NCI-H460 (cell line): ENCODE measurements around the gene PML. TPM values are rescaled to one million over a fixed set of nuclear protein-coding genes. Genes with fewer than 3 reads are reported as not detected.
"Not testable (repeated sequence)": the region's sequence is repeated elsewhere in the genome, so short reads cannot be mapped to it uniquely, and the experiment has no call there.

ENCODE experiments used
- DNase-seq: peaks from one replicate; pipeline ENCODE4 v3.0.0-alpha.2; 2016; ENCODE audit warnings: low read depth; ENCODE audit errors: extremely low read depth
- total RNA-seq: library from RNA; depleted of rRNA; stranded (reverse); fragments of >200 nt; shearing (Covaris generic); gene quantifications from 2 replicates; pipeline ENCODE4 v1.2.3, GENCODE V29; 2014

The PML gene
- total RNA-seq, 1 experiment from 2014 or later = 10.1 TPM

DNA sequence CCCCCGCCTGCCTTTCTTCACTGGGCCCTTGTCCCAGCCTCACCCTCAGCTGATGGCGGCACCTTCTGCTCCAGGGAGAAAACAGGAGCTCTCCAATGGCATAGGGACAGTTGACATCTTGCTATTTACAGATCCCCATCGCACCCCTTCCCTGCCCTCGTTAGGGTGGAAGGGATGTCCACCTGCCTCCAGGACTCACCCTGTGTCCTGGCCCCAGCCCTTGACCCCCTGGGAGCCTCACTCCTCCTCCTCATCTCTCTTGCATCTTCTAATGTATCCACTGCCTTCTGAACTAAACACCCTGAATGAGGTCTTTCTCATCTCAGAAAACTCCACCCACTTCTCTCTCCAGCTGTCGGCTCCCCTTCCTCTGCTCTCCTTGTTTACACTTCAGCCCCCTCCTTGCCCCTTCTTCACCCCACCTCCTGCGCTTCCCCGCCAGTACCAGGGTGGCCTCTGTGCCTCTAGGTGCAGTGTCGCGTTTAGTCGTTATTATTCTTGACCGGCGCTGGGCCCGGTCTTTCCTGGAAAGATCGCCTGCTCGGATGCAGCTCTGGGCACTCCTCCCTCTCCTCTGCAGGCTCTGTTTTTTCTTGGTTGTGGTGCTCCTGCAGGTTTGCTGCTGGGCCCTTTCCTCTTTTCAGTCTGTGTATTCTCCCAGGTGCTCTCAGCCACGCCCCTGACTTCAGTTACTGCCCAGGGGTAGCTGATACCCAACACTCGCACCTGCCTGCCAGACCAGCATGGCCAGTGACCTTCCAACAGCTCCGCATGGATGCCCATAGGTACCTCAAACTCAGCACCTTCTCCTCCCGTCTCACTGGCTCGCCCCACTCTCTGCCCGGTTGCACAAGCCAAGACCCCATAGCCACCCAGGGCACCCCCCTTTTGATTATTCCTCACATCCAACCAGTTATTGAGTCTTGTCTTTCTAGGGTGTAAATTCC lies 42.9 kb downstream of the PML start:
- no peak for DNase-seq

DNA sequence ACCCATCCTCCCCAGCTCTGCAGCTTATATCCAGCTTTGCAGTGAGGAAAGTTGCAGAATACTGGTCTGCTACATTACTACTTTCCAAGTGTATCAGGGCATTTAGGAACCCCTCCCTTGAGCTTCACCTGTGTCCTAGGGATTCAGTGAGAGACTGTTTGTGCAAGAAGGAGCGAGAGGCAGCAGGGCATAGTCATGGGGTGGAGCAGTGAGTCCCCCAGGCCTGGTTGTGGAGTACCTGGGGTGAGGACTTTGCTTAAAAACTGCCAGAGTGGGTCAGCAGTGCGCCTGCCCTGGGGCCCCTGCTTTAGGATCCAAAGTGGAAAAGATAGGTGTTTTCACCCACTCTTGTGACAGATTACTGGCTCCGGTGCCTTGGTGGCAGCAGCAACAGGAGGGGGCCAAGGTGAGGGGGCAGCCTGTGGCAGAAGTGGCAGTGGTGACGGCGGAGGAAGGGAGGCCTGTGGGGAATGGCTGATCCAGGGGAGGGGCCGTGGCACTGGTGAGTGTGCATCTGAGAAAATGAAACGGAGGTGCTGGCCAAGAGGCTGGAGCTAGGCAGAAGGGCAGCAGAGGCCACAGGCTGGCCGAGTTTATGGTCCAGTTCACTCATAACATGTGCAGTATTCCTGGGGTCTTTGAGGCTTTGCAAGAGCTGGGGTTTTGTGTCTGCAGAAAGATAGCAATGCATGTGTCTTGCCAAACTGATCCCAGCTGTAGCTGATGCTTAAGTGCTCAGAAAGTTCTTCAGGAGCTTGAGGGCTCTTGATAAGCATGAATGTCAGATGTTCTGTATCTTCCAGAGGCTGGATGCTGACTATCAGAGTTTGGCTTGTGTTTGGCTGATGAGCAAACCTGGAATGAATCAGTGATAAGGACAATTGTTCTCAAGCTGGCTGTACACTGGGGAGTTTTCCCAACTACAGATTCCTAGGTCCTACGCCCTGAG lies 44.5 kb downstream of the PML start:
- DNase-seq = no peak

DNA sequence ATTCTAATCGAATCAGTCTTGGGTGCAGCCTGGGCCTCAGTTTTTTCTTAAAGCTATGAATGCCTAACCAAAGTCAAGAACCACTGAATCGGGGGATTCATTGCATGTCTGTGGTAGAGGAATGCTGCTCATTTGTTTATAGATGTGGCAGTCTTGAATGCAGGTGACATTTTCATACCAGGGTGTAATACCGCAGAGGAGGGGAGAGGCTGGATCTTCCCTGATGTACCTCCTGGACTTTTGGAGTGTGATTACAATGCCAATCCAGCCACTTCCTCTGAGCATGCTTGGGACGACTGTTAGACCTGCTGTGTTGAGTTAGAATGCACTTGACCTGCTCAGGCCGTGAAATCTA lies 45.1 kb downstream of the PML start:
- DNase-seq = no peak

DNA sequence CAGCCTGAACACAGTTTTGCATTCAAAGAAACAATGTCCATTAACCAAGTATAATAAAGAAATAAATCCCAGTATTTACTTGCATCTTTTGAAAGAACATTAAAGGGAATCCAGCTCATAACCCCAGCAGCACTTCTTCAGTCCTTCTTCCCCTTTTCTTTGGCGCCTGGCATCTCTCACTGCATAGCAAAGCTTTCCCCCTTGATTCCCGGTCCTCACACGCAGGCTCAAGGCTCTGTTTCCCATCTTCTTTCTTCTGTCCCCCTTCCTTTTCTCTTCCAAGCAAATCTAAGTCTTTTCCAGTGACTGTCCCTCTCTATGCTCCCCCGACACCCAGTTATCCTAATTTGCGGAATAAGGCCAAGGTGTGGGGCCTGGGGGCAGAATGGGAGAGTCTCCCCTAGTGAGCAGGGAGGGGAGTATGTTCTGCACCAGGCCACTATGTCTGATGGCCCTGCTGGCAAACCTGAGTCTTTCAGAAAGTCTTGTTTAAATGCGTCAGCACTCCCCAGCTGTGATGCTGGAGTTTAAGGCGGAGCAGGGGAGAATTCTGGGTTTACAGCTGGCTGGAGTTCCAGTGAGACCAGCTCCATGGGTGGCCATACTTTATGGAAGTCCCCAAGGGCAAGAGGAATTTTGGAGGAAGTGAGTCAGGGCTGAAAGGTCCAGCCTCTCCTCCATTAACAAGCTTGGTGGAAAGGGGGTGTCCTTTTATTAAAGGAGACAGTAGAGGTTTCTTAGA lies 45.8 kb downstream of the PML start:
- DNase-seq = no peak

DNA sequence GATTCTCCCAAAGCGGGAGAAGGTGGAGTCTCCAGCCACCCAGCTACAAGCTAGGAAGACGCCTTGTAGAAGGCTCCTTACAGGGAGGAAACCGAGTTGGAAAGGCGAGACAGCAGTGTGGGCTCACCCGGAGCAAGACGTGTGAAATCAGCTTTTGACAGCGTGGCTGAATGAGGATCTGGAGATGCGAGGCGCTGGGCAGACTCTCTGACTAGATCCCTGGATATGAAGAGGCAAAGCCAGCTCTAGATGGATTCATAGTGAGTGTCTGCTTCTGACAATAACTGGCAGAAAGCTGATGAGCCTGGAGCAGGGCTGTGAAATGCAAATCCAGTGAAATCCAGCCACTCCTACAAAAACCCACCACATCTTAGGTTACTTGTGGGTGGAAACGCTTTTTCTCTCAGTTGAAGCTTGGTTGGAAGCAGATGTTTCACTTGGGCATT lies 46.8 kb downstream of the PML start:
- no peak for DNase-seq

DNA sequence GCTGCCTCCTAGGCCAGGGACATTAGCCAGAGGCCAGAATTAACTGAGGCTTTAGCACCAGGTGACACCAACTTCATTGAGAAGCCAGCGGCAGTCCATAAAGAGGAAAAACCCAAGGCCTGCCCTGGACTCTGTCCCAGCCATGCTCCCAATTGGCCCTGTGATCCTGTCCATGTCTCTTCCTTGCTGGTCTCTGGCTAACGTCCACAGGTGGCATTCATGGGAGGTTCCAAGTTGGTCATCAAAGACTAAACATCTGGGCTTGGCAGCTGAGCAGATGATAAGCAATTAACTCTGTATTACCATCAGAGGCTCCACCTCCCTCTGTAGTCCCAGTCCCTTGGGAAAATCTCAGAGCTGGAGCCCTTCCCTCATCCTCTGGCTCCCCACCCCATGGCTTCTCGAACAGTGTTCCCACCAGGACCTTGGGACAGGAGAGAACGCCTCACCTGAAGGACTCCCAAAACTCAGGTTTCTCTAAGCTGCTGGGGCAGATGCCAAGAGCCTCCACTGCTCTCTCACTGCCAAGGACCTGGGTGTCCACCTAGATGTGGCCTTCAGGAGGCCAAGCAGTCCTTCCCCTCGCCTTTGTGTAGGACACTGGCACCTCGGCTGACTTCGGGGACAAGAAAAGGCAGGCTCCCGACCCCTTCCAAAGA lies 47.4 kb downstream of the PML start:
- no peak for DNase-seq

DNA sequence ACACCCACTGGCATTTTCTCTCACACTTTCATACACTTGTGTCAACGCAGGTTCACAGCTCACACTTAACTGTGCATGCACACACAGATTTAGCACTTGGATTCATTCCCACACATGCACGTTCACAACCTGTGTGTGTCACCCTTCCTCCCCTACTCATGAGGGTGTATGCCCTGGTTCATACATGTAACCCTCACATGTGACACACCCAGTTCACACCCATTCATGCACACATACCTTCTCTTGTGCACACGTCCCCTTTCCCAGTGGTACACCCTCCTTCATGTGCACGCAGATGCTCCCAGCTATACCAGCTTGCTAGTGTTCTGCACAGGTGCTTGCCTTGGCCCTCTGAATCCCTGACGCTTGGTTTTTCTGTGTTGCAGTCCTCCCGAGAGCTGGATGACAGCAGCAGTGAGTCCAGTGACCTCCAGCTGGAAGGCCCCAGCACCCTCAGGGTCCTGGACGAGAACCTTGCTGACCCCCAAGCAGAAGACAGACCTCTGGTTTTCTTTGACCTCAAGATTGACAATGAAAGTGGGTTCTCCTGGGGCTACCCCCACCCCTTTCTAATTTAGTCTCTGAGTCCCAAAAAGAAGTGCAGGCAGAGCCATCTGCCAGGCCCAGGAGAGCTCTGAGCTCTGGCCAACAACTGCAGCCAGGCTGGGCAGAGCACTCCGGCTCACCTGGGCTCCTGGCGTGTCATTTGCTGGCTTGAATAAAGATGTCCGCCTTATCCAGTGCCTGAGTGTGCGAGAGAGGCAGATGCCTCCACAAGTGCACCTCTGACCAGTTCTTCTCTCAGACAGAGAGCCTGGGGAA lies 48.3 kb downstream of the PML start:
- DNase-seq = no peak

DNA sequence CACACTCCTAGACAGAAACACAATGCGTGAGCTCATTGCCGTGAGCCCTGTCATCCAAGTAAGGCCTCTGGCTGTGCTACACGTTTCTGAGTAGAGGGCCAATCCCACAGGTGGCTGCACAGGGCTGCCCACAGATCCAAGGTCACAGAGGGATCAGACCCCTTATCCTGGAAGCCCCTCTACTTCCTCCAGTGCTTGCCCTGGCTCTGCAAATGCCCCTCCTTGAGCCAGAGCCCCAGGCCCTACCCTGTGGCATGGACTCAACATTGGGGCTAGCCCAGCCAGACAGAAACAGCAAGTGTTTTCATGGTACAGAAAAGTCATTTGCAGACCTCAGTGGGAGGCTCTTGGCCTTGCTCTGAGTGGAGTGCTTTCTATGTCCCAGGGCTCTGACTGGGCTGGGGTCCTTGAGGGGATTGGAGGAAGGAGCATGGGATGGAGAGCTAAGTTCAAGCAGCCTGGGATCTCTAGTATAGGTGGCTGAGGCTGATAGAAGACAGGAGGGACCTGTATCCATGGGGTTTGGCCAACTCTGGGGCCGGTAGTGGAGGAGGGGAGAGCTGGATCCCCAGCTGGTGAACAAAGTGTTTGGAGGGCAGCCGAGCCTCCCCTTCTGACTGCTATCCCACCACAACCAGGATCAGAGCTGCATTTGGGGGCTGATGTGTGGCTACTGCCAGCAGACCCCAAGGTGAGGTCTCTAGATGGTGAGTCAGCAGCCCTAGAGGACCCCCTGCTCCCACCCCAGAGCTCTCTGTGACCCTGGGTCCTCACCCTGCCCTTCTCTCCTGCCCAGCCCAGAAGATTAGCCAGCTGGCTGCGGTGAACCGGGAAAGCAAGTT lies 49.1 kb downstream of the PML start:
- no peak for DNase-seq

DNA sequence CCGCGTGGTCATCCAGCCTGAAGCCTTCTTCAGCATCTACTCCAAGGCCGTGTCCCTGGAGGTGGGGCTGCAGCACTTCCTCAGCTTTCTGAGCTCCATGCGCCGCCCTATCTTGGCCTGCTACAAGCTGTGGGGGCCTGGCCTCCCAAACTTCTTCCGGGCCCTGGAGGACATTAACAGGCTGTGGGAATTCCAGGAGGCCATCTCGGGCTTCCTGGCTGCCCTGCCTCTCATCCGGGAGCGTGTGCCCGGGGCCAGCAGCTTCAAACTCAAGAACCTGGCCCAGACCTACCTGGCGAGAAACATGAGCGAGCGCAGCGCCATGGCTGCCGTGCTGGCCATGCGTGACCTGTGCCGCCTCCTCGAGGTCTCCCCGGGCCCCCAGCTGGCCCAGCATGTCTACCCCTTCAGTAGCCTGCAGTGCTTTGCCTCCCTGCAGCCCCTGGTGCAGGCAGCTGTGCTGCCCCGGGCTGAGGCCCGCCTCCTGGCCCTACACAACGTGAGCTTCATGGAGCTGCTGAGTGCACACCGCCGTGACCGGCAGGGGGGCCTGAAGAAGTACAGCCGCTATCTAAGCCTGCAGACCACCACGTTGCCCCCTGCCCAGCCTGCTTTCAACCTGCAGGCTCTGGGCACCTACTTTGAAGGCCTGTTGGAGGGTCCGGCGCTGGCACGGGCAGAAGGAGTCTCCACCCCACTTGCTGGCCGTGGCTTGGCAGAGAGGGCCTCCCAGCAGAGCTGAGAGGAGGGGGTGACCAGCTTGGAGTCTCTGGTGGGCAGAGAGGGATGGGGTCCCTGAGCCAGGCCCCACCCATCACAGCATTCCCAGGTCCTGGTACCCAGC lies 50.0 kb downstream of the PML start:
- DNase-seq = no peak

DNA sequence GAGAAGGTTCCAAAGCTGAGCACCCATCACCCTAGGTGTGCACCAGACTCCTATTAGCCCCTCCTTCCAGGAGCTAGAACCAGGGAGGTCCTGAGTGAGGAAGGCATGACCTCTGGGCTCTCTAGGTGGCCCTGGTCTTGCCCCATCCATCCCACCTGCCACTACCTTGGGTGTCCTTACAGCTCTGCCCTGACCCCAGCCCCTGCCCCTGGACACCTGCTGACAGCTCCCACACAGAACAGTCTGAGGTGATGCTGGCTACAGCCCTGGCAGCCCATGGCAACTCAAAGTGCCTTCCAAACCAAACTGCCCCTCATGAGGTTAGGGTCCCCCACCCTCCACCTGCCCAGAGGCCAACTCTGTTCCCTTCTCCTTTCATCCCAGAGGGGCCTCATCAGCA lies 50.7 kb downstream of the PML start:
- no peak for DNase-seq

DNA sequence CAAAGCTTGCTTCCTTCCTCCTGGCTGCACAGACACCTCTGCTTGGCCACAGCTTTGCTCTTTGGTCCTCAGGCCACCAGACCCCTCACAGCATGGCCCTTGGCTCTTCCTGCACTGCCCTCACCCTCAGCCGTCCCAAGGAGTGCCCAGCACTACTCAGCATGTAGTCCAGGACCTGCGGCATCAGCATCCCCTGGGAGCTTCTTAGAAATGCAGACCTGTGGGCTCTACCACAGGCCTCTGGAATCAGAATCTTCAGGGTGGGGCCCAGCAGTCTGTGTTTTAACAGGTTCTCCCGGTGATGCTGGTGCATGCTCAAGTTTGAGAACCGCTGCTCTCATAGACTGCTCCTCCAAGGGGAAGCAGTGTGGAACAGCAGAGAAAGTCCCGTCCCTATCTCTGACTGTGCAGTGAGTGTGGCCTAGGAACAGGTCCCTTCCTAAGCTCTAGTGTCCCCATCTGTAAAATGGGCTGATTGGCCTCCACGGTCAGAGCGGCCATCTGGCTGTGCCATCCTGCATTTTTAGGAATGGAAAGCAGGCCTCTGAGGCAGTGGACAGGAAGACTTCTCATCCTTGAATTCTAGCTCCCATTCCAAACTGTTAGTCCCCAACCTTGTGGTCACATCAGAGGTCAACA lies 51.2 kb downstream of the PML start:
- no peak for DNase-seq

DNA sequence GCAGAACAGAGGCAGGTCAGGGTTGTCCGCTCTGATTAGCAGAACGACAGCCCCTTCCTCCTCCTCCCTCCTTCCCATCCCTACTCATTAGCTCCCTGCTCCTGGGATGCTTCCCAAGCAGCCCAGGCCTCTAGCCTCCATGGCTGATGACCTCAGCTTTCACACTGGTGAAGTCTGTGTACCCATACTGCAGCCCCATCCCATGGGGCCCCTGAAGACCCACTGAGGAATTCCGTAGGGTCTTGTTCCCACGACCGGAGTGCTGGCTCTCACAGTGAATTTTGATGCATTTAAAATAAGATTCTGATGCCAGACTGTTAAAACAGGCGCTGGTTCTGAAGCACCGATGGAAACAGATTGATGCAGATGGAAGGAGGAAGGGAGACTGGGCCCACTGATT lies 51.8 kb downstream of the PML start:
- no peak for DNase-seq

DNA sequence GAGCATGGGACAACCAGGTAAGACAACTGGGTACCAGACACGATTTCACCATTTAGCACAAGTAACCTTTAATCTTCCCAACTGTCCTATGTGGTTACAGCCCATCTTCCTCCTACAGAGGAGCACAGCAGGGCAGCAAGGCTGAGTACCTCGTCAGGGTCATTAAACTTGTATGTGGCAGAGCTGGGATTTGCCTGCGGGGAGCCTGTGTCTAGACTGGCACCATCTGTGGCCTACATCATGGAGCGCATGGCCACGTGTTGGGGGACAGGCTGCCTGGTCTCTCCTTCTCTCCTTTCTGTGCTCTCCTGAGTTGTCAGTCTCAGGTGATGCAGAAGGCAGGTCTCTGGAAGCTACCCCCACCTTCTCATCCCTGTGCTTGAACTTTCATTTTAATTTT lies 55.6 kb downstream of the PML start:
- DNase-seq = no peak

DNA sequence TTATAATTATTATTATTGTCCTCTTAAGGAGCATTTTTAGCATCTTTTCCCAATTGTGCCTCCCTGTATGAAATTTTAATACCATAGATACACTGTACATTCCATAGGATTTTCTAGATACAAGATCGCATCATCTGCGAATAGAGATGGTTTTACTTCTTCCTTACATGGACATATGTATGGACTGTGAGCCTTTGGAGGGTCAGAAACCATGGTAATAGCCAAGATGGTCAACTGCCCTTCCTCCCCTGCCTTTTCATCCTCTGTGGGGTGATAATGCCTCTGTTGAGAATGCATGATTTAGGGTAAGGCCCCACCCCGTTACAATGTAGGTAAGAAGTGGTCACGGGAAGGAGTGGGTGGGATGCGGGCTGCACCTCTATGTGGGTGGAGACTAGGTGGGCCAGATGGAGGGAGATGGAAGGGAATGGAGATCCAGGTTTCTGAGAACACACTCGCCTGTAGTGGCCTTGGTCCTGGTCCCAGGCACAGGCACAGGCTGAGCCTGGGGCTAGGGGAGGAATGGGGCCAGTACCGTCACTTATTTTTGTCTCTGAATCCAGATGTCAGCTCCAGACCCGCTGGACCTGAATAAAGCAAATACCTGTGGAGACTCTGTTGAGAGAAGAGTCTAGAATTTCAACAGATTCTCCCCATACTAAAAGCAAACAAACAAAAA lies 56.2 kb downstream of the PML start:
- no peak for DNase-seq

DNA sequence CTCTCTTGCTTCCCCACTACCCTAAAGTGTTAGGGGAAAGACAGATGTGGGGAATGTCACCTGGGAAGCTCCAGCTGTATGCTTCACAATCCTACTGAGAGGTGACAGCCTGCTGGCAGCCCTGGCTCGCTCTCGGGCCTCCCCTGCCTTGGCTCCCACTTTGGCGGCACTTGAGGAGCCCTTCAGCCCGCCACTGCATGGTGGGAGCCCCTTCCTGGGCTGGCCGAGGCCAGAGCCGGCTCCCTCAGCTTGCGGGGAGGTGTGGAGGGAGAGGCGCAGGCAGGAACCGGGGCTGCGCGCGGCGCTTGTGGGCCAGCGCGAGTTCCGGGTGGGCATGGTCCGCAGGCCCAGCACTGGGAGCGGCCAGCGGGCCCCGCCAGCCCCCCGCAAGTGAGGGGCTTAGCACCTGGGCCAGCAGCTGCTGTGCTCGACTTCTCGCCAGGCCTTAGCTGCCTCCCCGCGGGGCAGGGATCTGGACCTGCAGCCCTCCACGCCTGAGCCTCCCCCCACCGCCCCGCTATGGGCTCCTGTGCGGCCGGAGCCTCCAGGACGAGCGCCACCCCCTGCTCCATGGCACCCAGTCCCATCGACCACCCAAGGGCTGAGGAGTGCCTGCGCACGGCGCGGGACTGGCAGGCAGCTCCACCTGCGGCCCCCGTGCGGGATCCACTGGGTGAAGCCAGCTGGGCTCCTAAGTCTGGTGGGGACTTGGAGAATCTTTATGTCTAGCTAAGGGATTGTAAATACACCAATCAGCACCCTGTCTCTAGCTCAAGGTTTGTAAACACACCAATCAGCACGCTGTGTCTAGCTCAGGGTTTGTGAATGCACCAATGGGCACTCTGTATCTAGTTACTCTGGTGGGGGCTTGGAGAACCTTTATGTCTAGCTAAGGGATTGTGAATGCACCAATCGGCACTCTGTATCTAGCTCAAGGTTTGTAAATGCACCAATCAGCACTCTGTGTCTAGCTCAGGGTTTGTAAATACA lies 58.0 kb downstream of the PML start:
- DNase-seq = not testable (repeated sequence)
